Activated naive CD8-positive, alpha-beta T cell treated with anti-CD3 and anti-CD28 coated beads, Interleukin-2, amount 50 U/mL, for 16 hours (primary cell): ENCODE measurements around the gene NOC4L.
A peak's percentile ranks its signal among the peaks of the same experiment; 100 is the strongest.
"Not testable (repeated sequence)": the region's sequence is repeated elsewhere in the genome, so short reads cannot be mapped to it uniquely, and the experiment has no call there.

Source experiments
- DNase-seq: peaks from one replicate; pipeline ENCODE4 v3.0.0-alpha.2; 2020; ENCODE audit warnings: low read depth, low spot score

The NOC4L gene

DNA sequence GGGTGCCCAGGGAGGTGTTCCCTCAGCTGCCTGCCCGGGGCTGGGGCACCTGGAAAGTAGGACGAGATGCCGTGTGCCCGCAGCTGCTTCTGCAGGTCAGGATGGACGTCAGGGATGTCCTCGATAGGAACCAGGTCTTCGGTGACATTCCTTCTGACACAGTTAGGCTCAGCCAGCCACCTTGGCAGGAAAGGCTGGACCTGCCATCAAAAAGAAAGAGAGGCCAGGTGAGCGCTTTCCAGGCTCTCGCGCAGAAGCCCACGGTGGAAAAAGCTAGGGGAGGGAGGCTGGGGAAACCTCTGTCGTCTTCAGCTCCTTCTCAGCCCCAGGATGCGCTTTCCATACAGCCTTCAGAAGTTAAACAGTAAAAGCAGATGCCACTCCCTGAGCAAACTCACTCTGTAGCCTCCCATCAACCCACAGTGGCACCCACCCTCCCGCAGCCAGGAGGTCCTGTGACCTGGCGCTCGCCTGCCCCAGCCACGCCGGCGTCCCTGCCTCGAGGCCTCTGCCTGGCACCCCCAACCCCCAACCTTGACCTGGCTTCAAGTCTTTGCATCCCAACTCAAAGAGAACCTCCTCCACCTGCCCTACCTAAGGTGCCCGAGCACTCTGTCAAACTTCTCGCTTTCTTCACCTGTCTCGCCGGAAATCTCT is 1.4 kb upstream of the NOC4L start:
- DNase-seq, result no peak

DNA sequence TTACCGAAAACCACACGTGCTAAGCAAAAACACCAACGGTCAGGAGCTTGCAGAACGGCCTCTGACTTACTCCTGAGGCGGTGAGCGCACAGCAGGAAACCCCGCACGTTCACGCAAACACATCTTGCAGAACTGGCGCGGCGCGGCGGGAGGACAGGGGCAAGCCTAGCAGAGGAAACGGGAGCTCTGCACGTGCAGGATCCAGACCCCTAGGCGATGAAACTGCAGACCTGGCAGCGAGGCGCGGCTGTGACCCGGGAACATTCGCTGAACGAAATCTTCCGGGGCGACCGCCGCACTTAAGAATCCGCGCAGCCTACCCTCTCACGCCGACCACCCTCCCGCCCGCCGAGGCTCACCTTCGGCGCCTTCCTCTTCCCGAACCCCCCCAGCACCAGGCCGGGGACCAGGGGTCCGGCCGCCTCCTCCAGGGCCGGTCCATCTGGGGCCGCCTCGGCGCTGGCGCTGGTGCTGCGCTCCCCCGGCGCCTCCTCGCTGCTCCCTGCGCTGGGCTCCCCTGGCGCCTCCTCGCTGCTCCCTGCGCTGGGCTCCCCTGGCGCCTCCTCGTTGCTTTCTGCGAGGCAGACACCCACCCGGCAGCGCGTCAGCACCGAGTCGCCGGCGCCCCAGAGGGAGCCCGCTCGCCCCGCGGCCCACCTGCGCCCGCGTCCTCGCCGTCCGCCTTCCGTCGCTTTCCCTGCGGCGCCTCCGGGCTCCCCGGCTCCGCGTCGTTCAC is 753 bp upstream of the NOC4L start:
- no peak for DNase-seq

DNA sequence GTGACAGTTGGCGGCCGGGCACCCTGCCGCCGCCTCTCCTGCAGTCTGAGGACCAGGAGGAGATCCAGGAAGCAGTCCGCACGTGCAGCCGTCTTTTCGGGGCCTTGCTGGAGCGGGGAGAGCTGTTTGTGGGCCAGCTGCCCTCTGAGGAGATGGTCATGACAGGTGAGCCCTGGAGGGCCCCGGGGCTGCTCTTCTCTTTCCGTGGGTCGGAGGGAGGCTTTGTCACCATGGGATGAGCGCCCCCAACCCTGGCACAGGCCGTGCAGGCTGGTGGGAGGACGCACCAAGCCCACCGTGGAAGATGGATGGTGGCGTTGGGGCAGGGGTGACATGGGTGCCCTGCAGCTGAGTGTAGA is 532 bp downstream of the NOC4L start:
- DNase-seq, result no peak

DNA sequence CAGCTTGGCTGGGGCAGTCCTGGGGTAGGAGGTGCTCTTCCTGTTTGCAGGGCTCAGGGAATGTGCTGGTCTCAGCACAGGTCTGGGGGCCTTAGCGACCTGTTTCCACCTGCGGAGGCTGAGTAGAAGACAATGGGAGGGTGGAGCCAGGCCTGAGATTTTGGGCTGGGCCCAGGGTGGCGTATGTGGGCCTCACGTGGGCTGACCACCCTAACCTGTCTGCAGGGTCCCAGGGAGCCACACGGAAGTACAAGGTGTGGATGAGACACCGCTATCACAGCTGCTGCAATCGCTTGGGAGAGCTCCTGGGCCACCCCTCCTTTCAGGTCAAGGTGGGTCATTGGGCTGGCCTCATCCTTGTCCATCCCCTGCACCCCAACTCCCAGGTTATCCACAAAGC is 1.1 kb downstream of the NOC4L start:
- DNase-seq, result no peak

DNA sequence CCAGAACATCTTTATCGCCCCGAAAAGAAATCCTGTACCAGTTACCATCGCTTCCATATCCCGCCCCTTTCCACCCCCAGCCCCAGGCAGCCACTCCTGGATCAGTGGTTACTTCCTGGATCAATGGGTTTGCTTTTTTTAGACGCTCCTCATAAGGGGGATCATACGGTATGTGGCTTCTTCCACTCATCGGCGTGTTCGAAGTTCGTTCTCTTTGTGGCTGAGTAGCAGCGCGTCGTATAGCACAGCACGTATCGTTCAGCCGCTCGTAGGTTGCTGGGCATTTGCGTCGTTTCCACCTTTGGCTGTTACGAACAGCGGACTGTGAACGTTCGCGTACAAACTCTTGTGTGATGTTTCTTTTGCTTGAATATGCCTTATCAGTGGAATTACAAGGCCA is 1.8 kb downstream of the NOC4L start:
- no peak for DNase-seq

DNA sequence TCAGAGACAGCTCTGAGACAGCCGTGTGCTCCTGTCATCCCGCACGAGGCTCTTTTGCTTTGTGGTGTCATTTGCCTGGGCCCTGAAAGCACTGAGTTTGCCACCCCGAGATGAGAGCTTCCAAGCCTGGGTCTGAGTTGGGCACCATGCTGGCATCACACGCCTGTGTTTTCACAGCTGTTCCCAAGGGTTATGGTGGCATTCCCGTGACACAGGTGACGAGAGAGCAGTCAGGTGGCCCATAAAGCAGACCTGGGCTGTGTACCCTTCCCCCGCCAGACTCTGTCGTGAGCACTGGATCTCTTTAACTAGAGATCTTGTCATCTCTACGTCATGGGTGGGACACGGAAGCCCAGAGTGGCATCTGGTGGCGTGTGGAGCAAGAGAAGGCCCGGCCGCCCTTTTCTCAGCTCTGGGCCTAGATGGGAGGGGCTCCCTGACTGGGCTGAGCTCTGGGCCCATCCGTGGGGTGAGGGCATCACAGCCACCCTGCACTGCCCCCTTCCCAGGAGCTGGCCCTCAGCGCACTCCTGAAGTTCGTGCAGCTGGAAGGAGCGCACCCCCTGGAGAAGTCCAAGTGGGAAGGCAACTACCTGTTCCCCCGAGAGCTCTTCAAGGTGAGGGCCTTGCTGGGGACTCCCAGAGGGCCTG is 2.6 kb downstream of the NOC4L start:
- no peak for DNase-seq

DNA sequence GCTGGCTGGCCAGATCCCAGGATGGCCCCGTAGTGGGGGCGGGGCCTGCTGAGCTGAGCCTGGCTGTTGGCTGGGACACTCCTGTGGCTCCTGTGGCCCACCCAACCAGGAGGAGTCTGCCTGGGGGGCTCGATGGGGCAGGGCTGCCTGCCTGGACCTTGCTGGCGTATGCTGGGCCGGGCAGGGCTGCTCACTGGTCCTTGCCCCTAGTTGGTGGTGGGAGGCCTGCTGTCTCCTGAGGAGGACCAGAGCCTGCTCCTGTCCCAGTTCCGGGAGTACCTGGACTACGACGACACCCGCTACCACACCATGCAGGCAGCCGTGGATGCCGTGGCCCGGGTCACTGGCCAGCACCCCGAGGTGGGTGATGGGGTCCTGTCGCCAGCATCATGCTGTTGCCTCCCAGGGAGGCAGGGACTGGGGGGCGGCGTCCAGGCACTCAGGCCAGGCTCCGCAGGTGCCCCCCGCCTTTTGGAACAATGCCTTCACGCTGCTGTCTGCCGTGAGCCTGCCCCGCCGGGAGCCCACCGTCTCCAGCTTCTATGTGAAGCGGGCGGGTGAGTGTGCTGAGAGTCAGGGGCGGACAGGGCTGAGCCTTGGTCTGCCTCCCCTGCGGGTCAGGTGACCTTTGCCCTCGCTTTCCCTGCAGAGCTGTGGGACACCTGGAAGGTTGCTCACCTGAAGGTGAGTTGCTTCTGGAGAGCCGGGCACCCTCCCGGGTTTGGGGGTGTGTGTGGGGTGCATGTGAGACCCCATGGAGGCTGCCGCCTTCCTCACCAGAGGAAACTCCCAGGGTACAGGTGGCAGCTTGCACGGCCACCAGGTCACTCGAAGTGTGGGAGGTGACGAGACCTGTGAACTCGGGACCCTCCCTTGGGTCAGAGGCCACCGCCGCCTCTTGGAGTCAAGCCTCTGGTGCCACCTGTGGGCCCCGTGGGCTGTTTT is 3.4 kb downstream of the NOC4L start:
- DNase-seq, result no peak

DNA sequence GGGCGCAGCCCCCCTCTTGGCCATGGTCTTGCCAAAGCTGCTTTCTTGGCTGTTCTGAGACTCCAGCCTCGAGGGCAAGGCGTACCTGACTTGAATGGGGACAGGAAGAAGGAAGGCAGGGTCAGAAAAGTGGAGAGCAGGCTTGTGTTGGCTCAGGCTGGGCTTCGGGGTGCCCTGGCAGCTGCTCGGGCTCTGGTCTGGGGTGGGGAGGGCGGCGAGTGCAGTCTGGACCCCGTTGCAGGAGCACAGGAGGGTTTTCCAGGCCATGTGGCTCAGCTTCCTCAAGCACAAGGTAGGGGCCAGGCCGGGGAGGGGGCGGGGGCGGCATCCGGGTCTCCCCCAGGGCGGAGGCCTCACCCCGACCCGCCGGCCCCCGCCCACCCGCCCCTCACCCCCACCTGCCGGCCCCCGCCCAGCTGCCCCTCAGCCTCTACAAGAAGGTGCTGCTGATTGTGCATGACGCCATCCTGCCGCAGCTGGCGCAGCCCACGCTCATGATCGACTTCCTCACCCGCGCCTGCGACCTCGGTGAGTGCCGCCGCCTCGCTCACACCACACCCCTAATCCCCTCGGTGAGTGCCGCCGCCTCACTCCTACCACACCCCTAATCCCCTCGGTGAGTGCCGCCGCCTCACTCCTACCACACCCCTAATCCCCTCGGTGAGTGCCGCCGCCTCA is 4.2 kb downstream of the NOC4L start:
- no peak for DNase-seq

DNA sequence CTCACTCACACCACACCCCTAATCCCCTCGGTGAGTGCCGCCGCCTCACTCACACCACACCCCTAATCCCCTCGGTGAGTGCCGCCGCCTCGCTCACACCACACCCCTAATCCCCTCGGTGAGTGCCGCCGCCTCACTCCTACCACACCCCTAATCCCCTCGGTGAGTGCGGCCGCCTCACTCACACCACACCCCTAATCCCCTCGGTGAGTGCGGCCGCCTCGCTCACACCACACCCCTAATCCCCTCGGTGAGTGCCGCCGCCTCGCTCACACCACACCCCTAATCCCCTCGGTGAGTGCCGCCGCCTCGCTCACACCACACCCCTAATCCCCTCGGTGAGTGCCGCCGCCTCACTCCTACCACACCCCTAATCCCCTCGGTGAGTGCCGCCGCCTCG is 5.3 kb downstream of the NOC4L start:
- DNase-seq, result not testable (repeated sequence)

DNA sequence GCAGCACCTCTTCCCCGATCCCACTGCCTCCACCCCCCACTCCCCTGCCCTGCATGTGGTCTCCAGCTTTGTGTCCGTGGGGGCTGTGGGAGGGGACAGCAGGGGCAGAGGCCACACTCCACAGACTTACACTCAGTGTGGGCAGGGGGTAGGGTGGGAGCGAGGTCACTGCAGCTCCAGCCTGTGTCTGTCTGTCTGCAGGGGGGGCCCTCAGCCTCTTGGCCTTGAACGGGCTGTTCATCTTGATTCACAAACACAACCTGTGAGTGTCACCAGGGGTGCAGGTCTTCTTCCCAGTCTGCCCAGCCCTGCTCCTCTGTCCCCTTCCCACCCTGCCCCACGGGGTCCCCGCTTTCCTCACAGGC is 6.5 kb downstream of the NOC4L start:
- no peak for DNase-seq

DNA sequence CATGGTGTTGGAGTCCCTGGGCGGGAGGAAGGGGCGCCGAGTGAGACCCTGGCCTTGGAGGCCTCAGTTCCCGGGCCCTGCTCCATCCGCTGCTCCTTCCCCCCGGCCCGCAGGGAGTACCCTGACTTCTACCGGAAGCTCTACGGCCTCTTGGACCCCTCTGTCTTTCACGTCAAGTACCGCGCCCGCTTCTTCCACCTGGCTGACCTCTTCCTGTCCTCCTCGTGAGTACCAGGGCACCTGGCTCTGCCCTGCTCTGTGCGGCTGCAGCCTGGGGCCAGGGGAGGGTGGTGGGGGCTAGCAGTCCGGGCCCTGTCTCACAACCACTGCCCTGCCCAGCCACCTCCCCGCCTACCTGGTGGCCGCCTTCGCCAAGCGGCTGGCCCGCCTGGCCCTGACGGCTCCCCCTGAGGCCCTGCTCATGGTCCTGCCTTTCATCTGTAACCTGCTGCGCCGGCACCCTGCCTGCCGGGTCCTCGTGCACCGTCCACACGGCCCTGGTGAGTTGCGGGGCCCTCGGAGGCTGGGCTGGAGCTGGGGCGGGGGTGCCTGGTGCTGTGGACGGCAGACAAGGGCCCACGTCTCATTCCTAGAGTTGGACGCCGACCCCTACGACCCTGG is 7.0 kb downstream of the NOC4L start:
- DNase-seq, result no peak

DNA sequence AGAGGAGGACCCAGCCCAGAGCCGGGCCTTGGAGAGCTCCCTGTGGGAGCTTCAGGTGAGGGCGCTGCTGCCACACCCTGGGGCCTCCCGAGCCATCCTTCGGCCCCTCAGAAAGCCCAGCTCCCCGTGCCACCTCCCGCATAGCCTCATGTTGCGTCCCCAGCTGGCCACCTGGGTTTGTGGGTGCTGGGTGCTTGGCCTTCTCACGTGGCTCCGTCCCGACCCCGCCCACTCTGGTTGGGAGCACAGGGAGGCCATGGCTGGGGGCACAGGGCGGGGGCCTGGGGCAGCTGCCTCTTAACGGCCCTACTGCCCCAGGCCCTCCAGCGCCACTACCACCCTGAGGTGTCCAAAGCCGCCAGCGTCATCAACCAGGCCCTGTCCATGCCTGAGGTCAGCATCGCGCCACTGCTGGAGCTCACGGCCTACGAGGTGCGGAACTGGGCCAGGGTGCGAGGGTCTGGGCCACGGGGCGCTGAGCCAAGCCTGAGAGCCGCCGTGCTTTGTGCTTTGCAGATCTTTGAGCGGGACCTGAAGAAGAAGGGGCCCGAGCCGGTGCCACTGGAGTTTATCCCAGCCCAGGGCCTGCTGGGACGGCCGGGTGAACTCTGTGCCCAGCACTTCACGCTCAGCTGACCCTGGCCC is 7.6 kb downstream of the NOC4L start:
- DNase-seq, result no peak

DNA sequence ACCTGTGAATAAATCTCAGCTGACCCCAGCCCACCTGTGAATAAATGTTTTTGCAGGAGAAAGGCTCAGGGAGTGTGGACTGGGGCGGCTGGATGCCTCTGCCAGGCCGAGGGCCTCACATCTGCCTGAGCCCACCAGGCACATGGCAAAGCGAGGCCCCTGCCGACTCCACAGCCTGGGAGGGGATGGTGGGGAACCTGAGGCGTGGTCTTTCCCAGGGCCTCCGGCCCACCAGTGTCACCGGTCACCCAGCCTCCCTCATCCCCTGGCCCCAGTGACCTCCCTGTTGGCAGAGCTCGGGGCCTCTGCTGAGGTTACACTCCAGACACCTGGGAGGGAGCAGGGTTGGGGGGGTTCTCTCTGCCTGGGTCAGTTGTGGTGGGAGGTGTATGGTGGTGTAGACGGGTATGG is 8.2 kb downstream of the NOC4L start:
- DNase-seq, result no peak

DNA sequence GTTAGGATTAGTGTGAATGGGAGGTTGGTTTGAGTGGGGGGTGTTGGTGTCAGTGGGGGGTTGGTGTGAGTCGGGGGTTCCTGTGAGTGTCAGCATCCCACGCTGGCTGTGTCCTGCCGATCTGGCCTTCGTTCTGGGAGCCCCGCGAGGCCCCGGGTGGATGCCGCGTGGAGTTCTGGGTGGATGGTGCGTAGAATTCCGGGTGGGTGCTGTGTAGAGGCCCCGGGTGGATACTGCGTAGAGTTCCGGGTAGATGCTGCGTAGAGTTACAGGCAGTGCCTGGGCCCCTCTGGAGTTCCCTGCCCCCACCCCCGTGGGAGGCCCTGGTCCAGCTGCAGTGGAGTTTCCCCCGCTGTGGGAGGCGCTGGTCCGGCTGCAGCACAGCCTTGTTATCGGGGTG is 8.7 kb downstream of the NOC4L start:
- DNase-seq, result no peak

DNA sequence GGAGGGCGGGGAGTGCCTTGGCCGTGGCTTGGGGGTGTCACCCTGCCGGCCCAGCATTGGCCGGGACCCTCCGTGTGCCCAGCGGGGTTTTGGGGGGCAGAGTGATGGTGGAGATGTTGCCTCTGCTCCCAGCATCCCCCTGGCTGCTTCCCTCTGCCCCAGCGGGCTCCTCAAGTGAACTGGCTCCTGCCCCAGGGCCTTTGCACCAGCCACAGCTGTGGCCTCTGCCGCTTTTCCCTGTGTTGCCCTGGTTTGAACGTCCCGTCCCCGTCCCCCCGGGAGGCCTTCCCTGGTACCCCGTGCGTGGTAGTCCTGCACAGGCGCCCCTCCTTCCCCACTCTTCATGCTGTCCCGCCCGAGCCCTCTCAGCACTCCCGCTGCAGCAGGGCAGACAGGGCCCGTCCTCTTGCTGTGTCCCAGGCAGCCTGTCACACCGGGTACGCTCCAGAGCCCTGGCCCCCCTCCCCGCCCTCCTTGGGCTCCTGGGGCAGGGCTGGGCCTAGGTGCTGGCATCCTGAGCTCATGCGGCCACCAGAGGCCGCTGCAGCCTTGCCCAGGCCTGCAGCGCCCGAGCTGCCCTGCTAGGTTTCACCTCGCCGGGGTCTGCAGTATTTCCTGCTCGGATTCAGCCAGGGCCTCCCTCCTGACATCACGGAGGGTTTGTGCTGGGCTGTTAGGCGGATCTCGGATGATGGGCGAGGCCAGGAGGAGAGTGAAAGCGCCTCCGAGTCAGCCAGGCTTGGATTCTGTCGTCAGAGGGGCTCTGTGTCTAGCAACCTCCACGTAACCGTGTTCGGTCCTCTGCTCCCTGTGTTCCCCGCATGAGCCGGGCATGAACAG is 9.5 kb downstream of the NOC4L start:
- peak; percentile 24 for DNase-seq

DNA sequence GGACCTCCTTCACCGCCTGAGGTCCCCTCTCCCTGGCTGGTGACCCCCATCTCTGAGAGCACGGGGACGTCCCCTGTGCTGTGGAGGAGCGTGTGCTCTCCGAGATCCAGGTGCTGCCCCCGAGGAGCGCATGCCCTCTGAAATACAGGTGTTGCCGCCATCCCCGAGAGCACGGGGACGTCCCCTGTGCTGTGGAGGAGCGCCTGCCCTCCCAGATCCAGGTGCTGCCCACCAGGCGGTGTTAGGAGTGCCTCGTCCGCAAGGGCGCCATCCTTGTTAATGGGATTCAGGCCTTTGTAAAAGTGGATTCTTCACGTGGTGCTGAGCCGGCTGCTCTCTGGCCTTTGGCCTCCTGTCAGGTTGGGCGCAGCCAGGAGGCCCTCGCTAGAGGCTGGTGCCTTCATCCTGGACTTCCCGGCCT is 10.1 kb downstream of the NOC4L start:
- DNase-seq, result no peak

DNA sequence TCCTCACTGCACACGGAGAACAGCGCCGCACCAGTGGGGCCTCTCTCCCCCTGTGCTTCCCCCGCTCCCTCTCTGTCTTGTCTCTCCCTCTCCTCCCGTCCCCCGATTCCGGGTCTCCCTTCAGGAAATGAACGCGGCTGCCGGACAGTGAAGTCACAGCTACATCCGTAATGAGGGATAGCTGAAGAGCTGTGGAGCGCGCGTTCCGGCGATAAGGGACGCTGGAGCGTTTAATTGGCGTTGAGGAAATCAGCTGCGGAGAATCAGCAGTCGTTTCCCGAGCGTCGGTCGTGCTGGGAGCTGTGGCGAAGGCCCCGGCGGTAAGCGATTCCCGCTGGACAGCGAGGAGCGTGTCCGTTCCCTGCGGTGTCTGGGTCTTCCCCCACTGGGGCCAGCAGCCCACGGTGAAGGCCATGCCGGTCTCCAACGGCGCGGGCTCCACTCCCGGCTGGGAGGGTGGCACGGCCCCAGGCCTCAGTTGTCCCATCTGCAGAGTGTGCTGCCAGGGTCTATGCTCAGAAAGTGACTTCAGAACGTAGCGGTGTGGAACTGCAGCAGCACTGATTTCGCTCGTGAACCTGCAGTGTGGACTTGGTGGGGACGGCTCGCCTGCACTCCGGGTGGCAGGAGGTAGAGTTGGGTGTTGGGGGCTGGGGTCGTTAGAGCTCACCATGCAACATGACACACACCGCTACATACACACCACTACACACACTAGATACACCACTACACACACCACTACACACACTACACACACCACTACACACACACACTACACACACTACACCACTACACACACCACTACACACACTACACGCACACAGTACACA is 10.9 kb downstream of the NOC4L start:
- no peak for DNase-seq

DNA sequence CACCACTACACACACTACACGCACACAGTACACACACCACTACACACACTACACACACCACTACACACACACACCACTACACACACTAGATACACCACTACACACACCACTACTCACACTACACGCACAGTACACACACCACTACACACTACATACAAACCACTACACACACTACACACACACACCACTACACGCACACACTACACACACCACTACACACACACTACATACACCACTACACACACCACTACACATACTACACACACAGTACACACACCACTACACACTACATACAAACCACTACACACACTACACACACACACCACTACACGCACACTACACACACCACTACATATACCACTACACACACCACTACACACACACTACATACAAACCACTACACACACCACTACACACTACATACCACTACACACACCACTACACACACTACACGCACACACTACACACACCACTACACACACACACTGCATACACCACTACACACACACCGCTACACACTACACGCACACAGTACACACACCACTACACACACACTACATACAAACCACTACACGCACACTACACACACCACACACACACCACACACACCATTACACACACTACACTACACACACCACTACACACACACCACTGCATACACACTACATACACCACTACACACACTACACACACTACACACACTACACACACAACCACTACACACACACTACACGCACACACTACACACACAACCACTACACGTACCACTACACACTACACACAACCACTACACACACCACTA is 11.7 kb downstream of the NOC4L start:
- DNase-seq, result no peak
